B cell (primary cell): ENCODE measurements around the gene INTS6L.

Experiments
- EZH2 ChIP-seq: IDR thresholded peaks from 2 replicates; pipeline ENCODE4 v1.6.1; 2012; ENCODE audit warnings: borderline replicate concordance, low read depth, mild to moderate bottlenecking, moderate library complexity, low read length; ENCODE audit not compliant: insufficient read depth, poor library complexity, severe bottlenecking
- TF ChIP-seq, protein P1 (sequence below): fragments of 200-600 bp; IDR thresholded peaks from one replicate; pipeline ENCODE4 v1.8.0; 2022; ENCODE audit warnings: antibody characterized with exemption, mild to moderate bottlenecking

- TF ChIP-seq, protein P1, sequence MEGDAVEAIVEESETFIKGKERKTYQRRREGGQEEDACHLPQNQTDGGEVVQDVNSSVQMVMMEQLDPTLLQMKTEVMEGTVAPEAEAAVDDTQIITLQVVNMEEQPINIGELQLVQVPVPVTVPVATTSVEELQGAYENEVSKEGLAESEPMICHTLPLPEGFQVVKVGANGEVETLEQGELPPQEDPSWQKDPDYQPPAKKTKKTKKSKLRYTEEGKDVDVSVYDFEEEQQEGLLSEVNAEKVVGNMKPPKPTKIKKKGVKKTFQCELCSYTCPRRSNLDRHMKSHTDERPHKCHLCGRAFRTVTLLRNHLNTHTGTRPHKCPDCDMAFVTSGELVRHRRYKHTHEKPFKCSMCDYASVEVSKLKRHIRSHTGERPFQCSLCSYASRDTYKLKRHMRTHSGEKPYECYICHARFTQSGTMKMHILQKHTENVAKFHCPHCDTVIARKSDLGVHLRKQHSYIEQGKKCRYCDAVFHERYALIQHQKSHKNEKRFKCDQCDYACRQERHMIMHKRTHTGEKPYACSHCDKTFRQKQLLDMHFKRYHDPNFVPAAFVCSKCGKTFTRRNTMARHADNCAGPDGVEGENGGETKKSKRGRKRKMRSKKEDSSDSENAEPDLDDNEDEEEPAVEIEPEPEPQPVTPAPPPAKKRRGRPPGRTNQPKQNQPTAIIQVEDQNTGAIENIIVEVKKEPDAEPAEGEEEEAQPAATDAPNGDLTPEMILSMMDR: no peak
- TF ChIP-seq EZH2: no peak
Observed at GRCh38 chrX:135625995-135626394, 105.5 kb downstream of the INTS6L start.
